ENCODE measurements around the gene INSR. TPM values are rescaled to one million over a fixed set of nuclear protein-coding genes. Genes with fewer than 3 reads are reported as not detected.
A peak's percentile ranks its signal among the peaks of the same experiment; 100 is the strongest.

Gene INSR
- total RNA-seq, 4 donors from 2014 or later = 38.9 to 101 (median 67.7) TPM

DNA sequence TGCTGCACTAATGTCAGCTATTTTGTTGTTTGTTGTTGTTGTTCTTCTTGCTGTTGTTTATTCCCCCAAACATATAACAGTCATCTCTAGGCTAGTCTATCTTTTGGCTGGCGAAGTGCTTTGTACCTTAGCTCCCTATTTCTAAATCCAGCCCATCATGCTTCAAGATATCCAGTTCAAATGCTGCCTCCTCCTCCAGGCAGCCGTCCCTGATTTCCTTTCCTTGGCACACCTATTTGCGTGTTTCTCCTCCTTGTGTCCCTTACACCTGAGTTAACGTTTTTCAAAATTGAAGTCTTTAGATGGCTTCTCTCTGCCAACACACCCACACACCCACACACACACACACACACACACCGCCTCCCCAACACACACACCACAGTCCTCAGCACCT lies 25.5 kb downstream of the INSR start:
- peaks cover 11 to 26% of the 10 kb centered on the region in 2 donors for H3K4me1 ChIP-seq
- H3K27me3 ChIP-seq = no peaks in the 10 kb centered on the region
- H3K27ac ChIP-seq = no peak overlapping the region
- H3K4me3 ChIP-seq (replicated peaks in 1 of 3) = no peak overlapping the region
- intact Hi-C loops (cut with DNase I) = no loop called here
- DNase-seq = no peak
- H3K9me3 ChIP-seq = no peaks in the 10 kb centered on the region
- H3K36me3 ChIP-seq = peaks cover 5 to 12% of the 10 kb centered on the region in 2 donors
- no peak for TF ChIP-seq POLR2A (IDR thresholded peaks at IDR 0.05)
- TF ChIP-seq, protein P1, sequence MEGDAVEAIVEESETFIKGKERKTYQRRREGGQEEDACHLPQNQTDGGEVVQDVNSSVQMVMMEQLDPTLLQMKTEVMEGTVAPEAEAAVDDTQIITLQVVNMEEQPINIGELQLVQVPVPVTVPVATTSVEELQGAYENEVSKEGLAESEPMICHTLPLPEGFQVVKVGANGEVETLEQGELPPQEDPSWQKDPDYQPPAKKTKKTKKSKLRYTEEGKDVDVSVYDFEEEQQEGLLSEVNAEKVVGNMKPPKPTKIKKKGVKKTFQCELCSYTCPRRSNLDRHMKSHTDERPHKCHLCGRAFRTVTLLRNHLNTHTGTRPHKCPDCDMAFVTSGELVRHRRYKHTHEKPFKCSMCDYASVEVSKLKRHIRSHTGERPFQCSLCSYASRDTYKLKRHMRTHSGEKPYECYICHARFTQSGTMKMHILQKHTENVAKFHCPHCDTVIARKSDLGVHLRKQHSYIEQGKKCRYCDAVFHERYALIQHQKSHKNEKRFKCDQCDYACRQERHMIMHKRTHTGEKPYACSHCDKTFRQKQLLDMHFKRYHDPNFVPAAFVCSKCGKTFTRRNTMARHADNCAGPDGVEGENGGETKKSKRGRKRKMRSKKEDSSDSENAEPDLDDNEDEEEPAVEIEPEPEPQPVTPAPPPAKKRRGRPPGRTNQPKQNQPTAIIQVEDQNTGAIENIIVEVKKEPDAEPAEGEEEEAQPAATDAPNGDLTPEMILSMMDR (IDR thresholded peaks at IDR 0.05) = no peak
- 94 to 95% methylated on average over 5 of the region's 5 CpGs for WGBS, 2 donors

DNA sequence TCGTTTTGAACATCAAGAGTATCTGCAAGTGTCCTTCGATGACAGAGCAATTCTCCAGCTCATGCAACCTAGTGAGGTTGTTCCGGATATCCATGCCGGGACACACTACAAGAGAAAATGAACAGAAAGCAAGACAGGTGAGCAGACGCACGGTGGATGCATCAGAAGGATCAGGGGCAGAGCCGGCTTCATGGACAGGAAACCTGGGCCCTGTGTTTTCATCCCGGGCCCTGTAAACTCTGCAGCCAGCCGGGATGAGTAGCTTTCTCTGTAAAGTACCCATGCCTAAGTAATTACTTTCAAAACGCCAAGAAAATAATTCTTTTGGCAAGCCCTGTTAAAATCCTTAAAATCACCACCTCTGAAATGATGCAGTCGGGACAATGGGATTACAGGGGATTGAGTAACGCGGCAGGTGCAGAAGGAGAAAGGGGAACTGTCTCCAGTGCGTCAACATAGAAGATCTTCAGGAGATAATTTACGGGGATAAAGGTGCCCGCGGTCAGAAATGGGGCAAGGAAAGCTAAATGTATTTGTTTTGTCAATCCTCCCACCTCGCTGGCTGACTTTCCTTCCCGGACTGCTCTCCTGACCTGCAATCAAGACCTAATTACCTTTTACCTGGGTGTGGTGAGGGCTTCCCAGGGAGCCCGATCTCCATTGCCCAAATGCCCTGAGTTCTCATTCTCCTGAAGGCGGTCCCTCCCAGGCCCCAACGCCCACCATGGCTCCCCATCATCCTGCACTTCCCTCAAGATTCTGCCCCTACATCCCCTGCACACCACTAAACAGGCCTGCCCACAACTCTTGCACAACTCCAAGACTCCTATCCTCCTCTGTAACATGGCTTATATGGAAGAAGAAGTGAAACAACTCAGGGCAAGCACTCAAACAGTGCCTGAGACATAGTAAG lies 26.2 kb downstream of the INSR start:
- H3K4me1 ChIP-seq = peaks cover 11 to 33% of the 10 kb centered on the region in 2 donors
- no peaks in the 10 kb centered on the region for H3K9me3 ChIP-seq
- H3K27me3 ChIP-seq = no peaks in the 10 kb centered on the region
- no peak overlapping the region for H3K4me3 ChIP-seq (replicated peaks in 1 of 3)
- DNase-seq = no peak
- peaks cover 5 to 12% of the 10 kb centered on the region in 2 donors for H3K36me3 ChIP-seq
- intact Hi-C loops (cut with DNase I) = no loop called here
- H3K27ac ChIP-seq = no peak overlapping the region
- 82 to 84% methylated on average over 22 of the region's 22 CpGs for WGBS, 2 donors
- TF ChIP-seq POLR2A (IDR thresholded peaks at IDR 0.05) = no peak
- TF ChIP-seq, protein P1 (IDR thresholded peaks at IDR 0.05) = no peak

DNA sequence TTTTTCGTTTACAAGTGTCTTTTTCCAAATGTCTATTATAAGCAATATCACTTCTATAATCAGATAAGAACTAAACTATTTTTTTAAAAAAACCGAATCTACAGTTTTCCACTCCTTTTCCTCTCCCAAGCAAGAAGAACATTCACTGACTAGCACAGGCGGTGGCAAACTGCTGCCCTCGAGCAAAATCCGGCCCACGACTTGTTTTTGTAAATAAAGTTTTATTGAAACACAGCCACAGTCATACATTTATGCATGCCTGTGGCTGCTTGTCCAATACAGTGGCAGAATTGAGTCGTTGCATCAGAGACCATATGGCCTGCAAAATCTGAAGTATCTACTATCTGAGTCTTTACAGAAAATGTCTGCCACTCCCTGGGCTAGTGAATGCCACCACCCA lies 27.4 kb downstream of the INSR start:
- Histone ChIP-seq H3K27ac (no peak overlapping the region), H3K4me1 (peaks cover 11 to 38% of the 10 kb centered on the region in 2 donors), H3K9me3 (no peaks in the 10 kb centered on the region), H3K27me3 (no peaks in the 10 kb centered on the region), H3K4me3 (replicated peaks in 1 of 3) (no peak overlapping the region), H3K36me3 (peaks cover 5 to 12% of the 10 kb centered on the region in 2 donors)
- no peak for TF ChIP-seq POLR2A (IDR thresholded peaks at IDR 0.05)
- TF ChIP-seq, protein P1 (IDR thresholded peaks at IDR 0.05) = no peak
- intact Hi-C loops (cut with DNase I) = no loop called here
- 95 to 98% methylated on average over 7 of the region's 7 CpGs for WGBS, 2 donors
- DNase-seq = no peak

DNA sequence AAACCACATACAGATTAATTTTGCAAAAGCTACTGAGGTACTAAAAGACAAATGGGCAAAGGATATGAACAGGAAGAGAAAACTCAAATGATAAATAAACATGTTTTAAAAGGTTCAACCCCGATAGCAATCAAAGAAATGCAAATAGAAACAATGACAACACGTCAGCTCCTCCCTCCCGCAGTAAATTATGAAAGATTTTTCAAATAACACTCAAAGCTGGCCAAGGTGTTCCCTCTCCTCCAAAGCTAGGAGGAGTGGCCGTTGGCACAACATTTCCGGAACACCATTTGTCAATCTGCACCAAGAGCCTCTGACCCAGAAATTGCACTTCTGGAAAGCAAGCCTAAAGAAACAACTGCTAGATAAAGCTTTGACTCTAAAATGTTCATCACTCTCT lies 28.3 kb downstream of the INSR start:
- Histone ChIP-seq H3K9me3 (no peaks in the 10 kb centered on the region), H3K36me3 (peaks cover 5 to 12% of the 10 kb centered on the region in 2 donors), H3K4me1 (peaks cover 11 to 33% of the 10 kb centered on the region in 2 donors), H3K4me3 (replicated peaks in 1 of 3) (no peak overlapping the region), H3K27me3 (no peaks in the 10 kb centered on the region), H3K27ac (peak overlapping the region; percentile 21 to 68 (median 51))
- intact Hi-C loops (cut with DNase I) = no loop called here
- 48 to 50% methylated on average over 5 of the region's 5 CpGs for WGBS, 2 donors
- DNase-seq = peak; percentile 29 to 45
- TF ChIP-seq, protein P1 (IDR thresholded peaks at IDR 0.05) = no peak
- no peak for TF ChIP-seq POLR2A (IDR thresholded peaks at IDR 0.05)

DNA sequence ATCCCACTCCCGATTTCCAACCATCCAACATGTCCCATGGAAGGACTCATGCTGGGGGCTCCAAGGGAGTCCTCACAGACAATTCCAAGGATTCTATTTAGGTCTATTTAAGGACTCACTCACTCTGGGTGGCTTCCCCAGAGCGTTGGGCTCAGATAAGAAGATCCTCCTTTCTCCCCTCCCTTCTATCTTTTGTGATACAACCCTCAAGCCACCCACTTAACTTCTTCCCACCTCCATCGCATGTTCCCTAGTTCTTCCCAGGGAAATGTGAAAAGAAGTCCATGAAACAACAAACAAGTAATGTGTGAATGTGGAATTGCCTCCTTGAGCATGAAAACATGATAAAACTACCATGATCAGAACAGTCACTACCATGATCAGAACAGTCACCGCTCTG lies 29.4 kb downstream of the INSR start:
- H3K27me3 ChIP-seq = no peaks in the 10 kb centered on the region
- peaks cover 5 to 12% of the 10 kb centered on the region in 2 donors for H3K36me3 ChIP-seq
- 95% methylated on average over 4 of the region's 4 CpGs for WGBS, 2 donors
- peak overlapping the region in 2 of 3 donors; percentile 51 to 68 for H3K27ac ChIP-seq
- H3K4me1 ChIP-seq = peaks cover 11 to 33% of the 10 kb centered on the region in 2 donors
- H3K9me3 ChIP-seq = no peaks in the 10 kb centered on the region
- no peak overlapping the region for H3K4me3 ChIP-seq (replicated peaks in 1 of 3)
- no peak for DNase-seq
- intact Hi-C loops (cut with DNase I) = no loop called here
- TF ChIP-seq, protein P1 (IDR thresholded peaks at IDR 0.05) = no peak
- TF ChIP-seq POLR2A (IDR thresholded peaks at IDR 0.05) = no peak

Measured in thyroid gland (tissue), 4 donors.